ENCODE results near the gene STIP1.

DNA sequence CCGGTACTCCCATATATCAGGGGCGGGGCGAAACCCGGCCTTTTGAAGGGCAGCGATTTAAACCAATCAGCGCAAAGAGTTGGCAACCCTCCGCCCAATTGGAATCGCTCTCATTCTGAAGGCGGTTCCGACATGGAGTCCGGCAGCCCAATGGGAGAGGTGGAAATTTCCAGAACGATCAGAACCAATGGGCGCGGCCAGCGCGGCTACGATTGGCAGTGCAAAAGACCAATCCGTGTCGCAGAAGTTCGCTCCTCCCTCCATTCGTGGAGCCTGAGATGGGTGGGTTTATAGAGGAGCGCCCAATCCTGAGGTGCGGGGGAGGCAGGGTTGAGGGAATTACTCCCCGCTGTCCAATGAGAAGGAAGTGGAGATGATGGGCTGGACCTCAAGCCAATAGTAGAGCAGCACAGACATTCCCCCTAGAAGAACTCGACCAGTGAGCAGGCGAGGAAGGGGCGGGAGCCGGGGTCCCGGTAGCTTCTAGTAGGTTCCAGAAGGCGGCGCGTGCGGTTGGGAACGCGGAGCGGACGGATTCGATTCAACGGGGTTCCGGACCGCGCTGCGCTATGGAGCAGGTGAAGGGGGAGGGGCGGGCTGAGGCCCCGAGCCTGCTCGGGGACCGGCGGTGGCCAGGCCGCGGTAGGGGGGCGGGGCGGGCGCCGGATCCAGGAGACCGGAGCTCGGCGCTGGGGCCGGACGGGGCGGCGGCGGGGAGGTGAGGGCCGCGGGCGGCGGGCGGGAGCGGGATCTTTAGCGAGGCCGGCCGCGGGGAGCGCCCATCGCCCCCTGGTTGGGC, at the start of gene STIP1:
- no peak for TF ChIP-seq EZH2 (IDR thresholded peaks at IDR 0.05; ENCODE audit: low read length, missing control alignments)
- TF ChIP-seq, protein P1, sequence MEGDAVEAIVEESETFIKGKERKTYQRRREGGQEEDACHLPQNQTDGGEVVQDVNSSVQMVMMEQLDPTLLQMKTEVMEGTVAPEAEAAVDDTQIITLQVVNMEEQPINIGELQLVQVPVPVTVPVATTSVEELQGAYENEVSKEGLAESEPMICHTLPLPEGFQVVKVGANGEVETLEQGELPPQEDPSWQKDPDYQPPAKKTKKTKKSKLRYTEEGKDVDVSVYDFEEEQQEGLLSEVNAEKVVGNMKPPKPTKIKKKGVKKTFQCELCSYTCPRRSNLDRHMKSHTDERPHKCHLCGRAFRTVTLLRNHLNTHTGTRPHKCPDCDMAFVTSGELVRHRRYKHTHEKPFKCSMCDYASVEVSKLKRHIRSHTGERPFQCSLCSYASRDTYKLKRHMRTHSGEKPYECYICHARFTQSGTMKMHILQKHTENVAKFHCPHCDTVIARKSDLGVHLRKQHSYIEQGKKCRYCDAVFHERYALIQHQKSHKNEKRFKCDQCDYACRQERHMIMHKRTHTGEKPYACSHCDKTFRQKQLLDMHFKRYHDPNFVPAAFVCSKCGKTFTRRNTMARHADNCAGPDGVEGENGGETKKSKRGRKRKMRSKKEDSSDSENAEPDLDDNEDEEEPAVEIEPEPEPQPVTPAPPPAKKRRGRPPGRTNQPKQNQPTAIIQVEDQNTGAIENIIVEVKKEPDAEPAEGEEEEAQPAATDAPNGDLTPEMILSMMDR (conservative IDR thresholded peaks at IDR 0.05 in 1 of 2, IDR thresholded peaks at IDR 0.05 in 1 of 2; ENCODE audit: low read depth in 1 of 2, low read length in 2 of 2): peak; percentile 33 to 54
